HG03469 (cell line): ENCODE results near the gene TNFRSF8.

Experiments
- ATAC-seq: cut with Tn5 transposase; IDR thresholded peaks from one replicate; pipeline ENCODE4 v1.9.1; 2021; ENCODE audit warnings: mild to moderate bottlenecking, moderate library complexity, moderate number of reproducible peaks; ENCODE audit not compliant: unreplicated experiment

TNFRSF8 gene

GRCh38 chr1:12171206-12172041 lies 108.3 kb downstream of the TNFRSF8 start:
- ATAC-seq: no peak

GRCh38 chr1:12172042-12172851 lies 109.1 kb downstream of the TNFRSF8 start:
- no peak for ATAC-seq

- ATAC-seq: no peak
Measured at GRCh38 chr1:12173041-12173509, 110.0 kb downstream of the TNFRSF8 start.

- no peak for ATAC-seq
Measured at GRCh38 chr1:12173631-12174121, 110.6 kb downstream of the TNFRSF8 start.

GRCh38 chr1:12174924-12175810 lies 112.1 kb downstream of the TNFRSF8 start:
- no peak for ATAC-seq

DNA sequence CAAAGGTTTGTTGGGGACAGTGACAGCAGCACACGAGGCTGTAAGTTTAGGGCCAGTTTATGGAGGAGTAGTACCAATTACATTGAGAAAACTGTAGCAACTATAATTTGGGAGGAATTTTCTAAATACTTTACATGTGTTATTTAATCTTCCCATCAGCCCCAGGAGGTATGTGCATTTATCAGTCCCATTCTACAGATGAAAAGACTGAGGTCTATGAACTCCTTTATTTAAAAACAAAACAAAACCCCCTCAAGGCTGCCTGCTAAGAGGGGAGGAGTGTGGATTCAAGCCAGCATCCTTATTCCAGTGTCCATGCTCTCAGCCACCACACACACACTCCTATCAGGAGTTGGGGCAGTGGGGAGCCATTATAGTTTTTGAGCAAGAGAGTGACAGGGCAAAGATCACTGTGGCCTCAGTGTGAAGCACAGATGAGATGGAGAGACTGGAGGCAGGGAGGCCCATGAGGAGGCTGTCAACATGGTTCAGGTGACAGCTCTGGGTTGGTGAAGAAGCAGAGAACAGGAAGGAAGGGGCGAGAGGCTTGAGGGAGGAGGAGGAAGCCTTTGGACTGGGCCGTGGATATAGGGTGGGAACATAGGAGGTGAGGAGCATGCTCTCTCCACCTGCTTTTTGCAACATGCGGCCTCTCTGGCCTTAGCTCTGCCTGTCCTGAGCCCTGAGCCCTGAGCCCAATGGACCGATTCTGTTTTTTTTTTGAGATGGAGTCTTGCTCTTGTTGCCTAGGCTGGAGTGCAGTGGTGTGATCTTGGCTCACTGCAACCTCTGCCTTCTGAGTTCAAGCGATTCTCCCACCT lies 113.4 kb downstream of the TNFRSF8 start:
- no peak for ATAC-seq

GRCh38 chr1:12177156-12177998 lies 114.3 kb downstream of the TNFRSF8 start:
- ATAC-seq: no peak

DNA sequence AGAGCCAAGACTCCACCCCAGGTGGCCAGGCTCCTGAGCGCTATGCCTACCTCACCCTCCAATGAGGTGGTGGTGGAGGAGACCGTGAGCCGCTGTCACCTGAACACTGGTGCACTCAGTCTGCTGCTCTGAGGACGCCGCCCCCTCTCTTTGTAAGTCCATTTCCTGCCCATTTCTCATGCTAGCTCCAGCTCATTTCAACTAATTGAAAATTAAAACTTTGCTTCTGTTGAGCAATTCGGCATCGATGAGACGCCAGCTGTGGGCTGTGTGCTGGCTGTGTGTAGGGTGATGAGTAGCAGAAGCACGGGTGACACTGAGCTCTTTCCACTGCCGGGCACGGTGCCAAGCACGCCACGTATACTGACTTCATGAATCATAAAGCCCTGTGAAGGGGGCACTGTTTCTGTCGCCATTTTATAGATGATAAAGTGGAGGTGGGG lies 114.9 kb downstream of the TNFRSF8 start:
- ATAC-seq: no peak

GRCh38 chr1:12178511-12178910 lies 115.4 kb downstream of the TNFRSF8 start:
- ATAC-seq: no peak

DNA sequence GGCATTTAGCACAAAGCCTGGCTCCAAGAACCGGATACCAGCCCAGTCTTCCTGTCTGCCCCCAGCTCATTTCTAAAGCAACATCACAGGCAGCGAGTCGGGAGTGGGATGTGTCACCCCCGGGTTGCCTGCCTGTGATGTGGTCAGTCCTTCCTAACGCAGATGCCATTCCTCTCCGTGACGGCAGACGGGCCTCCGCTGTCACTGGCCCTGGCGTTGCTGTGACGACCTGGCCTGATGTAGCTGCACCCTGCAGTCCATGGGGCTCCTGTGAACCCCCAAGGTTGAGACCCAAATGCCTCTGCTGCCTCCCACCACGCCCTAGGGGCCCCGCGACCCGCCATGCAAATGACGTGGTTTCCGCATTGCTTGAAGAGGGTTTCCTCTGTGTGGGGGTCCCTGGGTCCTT lies 116.0 kb downstream of the TNFRSF8 start:
- no peak for ATAC-seq

DNA sequence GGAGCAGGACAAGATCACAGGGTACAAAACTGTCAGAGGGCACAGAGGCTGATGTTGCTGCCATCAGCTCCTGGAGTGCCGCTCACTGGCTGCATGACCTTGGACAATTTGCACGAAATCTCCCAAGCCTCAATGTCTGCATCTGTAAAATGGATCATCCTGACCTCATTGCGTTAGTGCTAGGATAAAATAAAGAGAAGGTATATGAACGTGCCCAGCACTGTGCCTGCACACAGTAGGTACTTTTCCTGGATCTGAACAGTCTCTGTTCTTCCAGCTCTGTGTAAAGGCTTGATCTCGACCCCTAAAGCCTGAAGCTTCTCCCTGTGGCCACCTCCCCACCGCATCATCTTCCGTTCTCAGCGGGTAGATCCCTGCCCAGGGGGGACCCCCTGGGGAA lies 116.6 kb downstream of the TNFRSF8 start:
- no peak for ATAC-seq

DNA sequence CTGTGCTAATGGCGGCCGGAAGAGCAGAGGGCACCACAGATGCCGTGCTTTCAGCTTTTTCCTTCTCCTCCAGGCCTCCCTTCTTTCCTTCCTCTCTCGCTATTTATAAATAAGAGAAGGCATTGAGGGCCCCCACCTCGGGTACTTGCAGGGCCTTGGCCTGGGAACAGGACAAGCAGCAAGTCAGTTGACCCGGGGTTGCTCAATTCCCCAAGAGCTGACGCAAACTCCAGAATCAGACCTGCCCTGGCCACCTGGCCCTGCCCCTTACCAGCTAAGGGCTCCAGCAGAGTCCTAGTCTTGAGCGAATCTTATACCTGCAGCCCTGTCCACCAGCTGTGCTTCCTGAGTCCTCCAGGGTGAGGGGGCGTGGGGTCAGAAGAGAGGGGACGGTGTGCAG lies 117.2 kb downstream of the TNFRSF8 start:
- ATAC-seq: no peak

DNA sequence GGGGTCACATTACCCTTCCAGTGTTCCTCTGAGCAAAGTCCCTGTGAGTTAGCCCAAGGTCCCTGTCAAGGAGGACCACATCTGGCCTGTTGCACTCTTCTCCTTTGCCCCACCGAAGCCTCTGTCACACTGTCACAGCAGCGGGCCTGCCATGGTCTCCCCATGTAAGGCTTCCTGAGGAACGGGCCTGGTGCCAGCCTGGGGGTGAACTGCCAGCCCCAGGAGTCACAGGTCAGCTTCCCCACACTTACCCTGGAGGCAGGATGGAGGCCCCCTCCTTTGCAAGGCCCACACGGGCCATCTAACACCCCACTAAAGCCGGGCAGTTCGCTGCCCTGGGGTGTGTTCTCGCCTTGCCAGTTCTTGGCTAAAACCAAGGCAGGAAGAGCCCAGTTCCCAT lies 117.8 kb downstream of the TNFRSF8 start:
- ATAC-seq: no peak

GRCh38 chr1:12181568-12181967 lies 118.5 kb downstream of the TNFRSF8 start:
- ATAC-seq: no peak

DNA sequence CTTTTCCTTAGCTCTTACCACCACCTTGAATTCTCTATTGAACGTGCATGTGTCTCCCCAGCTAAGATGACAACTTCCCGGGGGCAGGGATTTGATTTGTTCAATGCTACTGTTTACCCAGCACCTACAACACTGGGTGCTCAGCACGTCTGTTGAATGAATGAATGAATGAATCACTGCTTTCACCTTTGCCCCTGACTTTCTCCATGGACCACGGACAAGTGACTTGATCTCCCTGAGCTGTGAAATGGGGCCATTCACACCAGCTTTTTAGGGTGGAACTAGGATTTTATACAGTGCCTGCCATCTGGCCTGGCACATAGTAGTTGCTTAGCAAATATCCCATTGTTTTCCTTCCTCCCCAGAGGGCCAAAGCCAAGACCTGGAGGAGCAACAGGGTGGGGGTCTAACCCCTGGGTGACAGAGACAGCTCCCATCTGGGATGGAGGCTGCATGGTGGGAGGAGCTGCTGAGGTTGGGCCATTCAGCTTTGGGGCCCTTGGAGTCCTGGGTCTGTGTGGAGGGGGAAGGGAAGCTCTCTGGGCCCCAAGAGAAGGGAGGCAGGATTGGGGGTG lies 119.4 kb downstream of the TNFRSF8 start:
- no peak for ATAC-seq

DNA sequence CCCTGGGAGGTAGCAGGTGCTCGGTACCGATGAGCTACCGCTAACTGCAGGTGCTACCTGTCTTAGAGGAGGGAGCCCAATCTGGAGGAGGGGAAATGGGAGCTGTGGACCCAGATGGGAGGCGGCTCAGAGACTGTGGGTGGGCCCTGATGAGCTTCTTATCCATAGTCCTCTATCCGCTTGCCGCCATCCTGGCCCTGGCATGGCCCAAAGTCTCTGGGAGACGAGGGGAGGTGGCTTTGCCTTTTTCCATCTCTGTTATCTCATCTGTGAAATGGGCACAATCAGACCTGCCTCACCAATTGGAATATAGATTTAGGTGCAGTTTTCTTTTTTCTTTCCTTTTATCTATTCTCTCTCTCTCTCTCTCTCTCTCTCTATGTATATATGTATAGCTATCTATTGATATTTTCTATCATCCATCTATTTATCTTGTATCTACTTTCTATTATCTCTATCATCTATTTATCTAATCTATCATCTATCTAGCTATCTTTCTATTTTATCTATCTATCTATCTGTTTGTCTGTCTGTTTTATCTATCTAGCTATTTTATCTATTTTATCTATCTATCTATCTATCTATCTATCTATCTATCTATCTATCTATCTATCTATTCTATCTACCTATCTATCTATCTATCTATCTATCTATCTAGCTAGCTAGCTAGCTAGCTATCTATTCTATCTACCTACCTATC lies 120.1 kb downstream of the TNFRSF8 start:
- ATAC-seq: no peak

DNA sequence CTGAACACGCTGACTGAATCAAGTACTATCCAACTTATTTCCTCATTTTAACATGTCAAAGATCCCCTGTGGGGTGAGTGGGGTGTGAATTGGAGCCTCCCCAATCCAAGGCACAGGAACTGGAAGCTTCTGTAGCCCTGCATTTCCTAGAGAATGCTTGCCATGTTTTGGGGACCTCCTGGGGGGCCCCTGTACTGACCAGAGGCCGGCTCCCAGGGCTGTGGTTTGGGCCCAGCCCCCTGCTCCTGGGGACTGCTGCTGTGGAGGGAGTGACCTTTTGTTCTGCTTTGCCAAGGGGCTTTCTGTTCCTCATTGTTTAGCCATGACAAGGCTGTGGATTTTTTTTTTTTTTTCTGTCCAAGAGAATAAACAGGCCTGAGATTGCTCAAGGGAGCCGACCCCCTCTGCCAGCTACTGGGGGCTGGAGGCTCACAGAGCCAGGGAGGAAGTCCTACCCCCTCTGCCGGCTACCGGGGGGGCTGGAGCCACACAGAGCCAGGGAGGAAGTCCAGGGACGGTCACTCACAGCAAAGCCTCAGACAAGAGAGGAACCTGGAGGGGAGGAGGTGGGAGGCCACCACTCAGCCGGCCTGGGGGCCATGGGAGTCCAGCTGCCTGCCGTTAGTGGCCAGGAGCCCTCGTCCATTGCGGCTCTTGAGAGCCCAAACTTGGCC lies 121.0 kb downstream of the TNFRSF8 start:
- no peak for ATAC-seq
